OCI-LY1 (cell line): ENCODE measurements around the gene PROSER1.

Experiments
- H2AFZ ChIP-seq: fragments of 200-600 bp; sonication (generic), shearing (Covaris generic); 2 replicates; pipeline ENCODE4 v1.6.0; 2014; ENCODE audit warnings: antibody characterized with exemption, mild to moderate bottlenecking, low read length
- H3F3A ChIP-seq: fragments of 200-600 bp; sonication (generic), shearing (Covaris generic); 2 replicates; pipeline ENCODE4 v1.6.0; 2014; ENCODE audit warnings: mild to moderate bottlenecking, antibody characterized with exemption, low read length, moderate library complexity; ENCODE audit not compliant: insufficient read depth
- H3K27ac ChIP-seq: fragments of 200-600 bp; sonication (generic); 2 replicates; pipeline ENCODE4 v1.5.1; 2014; ENCODE audit warnings: low read length, mixed run types, mild to moderate bottlenecking, low read depth; ENCODE audit not compliant: poor library complexity, severe bottlenecking
- H3K27me3 ChIP-seq: fragments of 200-600 bp; sonication (generic); 2 replicates; pipeline ENCODE4 v1.6.0; 2014; ENCODE audit warnings: antibody characterized with exemption, mild to moderate bottlenecking, low read length, moderate library complexity; ENCODE audit not compliant: insufficient read depth
- H3K36me3 ChIP-seq: fragments of 200-600 bp; sonication (generic); 2 replicates; pipeline ENCODE4 v1.6.1; 2014; ENCODE audit warnings: mild to moderate bottlenecking, antibody characterized with exemption, low read length, moderate library complexity, mixed read lengths; ENCODE audit not compliant: insufficient read depth
- H3K4me1 ChIP-seq: fragments of 200-600 bp; sonication (generic); 2 replicates; pipeline ENCODE4 v1.5.1; 2014; ENCODE audit warnings: mild to moderate bottlenecking, low read length, moderate library complexity; ENCODE audit not compliant: insufficient read depth, severe bottlenecking
- H3K4me2 ChIP-seq: fragments of 200-600 bp; sonication (generic), shearing (Covaris generic); 2 replicates; pipeline ENCODE4 v1.6.1; 2014; ENCODE audit warnings: low read length
- H3K4me3 ChIP-seq: fragments of 200-600 bp; sonication (generic); 2 replicates; pipeline ENCODE4 v1.5.1; 2014; ENCODE audit warnings: low read length, low read depth, mild to moderate bottlenecking, mixed read lengths; ENCODE audit not compliant: poor library complexity, severe bottlenecking
- H3K79me2 ChIP-seq: fragments of 200-600 bp; shearing (Covaris generic); 2 replicates; pipeline ENCODE4 v1.6.1; 2016; ENCODE audit warnings: mixed run types, low read length, mixed read lengths; ENCODE audit not compliant: insufficient read depth
- H3K9ac ChIP-seq: fragments of 200-600 bp; sonication (generic), shearing (Covaris generic); 2 replicates; pipeline ENCODE4 v1.6.1; 2014; ENCODE audit warnings: mild to moderate bottlenecking, low read length, mixed read lengths
- H3K9me2 ChIP-seq: fragments of 200-600 bp; sonication (generic), shearing (Covaris generic); 2 replicates; pipeline ENCODE4 v1.6.1; 2014; ENCODE audit warnings: low read depth, mild to moderate bottlenecking, low read length, mixed read lengths
- H3K9me3 ChIP-seq: fragments of 200-600 bp; shearing (Covaris generic); 2 replicates; pipeline ENCODE4 v1.6.1; 2014; ENCODE audit warnings: low read length, mixed read lengths
- H4K20me1 ChIP-seq: fragments of 200-600 bp; sonication (generic), shearing (Covaris generic); 2 replicates; pipeline ENCODE4 v1.6.0; 2016; ENCODE audit warnings: mild to moderate bottlenecking, low read length; ENCODE audit not compliant: insufficient read depth
- CTCF ChIP-seq: fragments of 200-600 bp; sonication (generic), shearing (Covaris generic); IDR thresholded peaks from 2 replicates; pipeline ENCODE4 v1.5.1; 2017; ENCODE audit warnings: mild to moderate bottlenecking, antibody characterized with exemption, low read length, moderate library complexity, mixed read lengths
- EZH2 ChIP-seq: fragments of 200-600 bp; sonication (generic), shearing (Covaris generic); IDR thresholded peaks from 2 replicates; pipeline ENCODE4 v1.8.0; 2017; ENCODE audit warnings: borderline replicate concordance, mixed run types, mild to moderate bottlenecking, antibody characterized with exemption, low read length, moderate library complexity, mixed read lengths

PROSER1 gene

GRCh38 chr13:39047560-39047959 is 9.7 kb upstream of the PROSER1 start:
- H3F3A ChIP-seq = no peaks in the 10 kb centered on the region
- no peaks in the 10 kb centered on the region for H3K4me1 ChIP-seq
- H3K9ac ChIP-seq = no peak overlapping the region
- no peaks in the 10 kb centered on the region for H3K79me2 ChIP-seq
- H3K27me3 ChIP-seq = no peaks in the 10 kb centered on the region
- H3K9me3 ChIP-seq = no peaks in the 10 kb centered on the region
- no peak overlapping the region for H3K27ac ChIP-seq
- TF ChIP-seq EZH2 (no peak), CTCF (no peak)
- no peaks in the 10 kb centered on the region for H3K9me2 ChIP-seq
- peaks cover 3% of the 10 kb centered on the region; the same call in 1 of the 2 replicates for H3K36me3 ChIP-seq
- no peaks in the 10 kb centered on the region for H4K20me1 ChIP-seq
- H2AFZ ChIP-seq = no peak overlapping the region
- H3K4me2 ChIP-seq = no peak overlapping the region
- no peak overlapping the region for H3K4me3 ChIP-seq

- TF ChIP-seq CTCF (no peak), EZH2 (no peak)
- H3K27me3 ChIP-seq = no peaks in the 10 kb centered on the region
Observed at GRCh38 chr13:39044536-39044935, 6.6 kb upstream of the PROSER1 start.

GRCh38 chr13:39040206-39040605 is 2.3 kb upstream of the PROSER1 start:
- H3K4me2 ChIP-seq = no peak overlapping the region
- H2AFZ ChIP-seq = no peak overlapping the region
- H4K20me1 ChIP-seq = no peaks in the 10 kb centered on the region
- no peak overlapping the region for H3K9ac ChIP-seq
- H3K4me1 ChIP-seq = peaks cover 21% of the 10 kb centered on the region
- no peaks in the 10 kb centered on the region for H3F3A ChIP-seq
- no peaks in the 10 kb centered on the region for H3K9me2 ChIP-seq
- no peaks in the 10 kb centered on the region for H3K9me3 ChIP-seq
- peaks cover 3% of the 10 kb centered on the region; the same call in 1 of the 2 replicates for H3K36me3 ChIP-seq
- H3K4me3 ChIP-seq = no peak overlapping the region
- H3K79me2 ChIP-seq = peaks cover 22% of the 10 kb centered on the region
- no peak for TF ChIP-seq EZH2
- no peak for TF ChIP-seq CTCF
- H3K27ac ChIP-seq = no peak overlapping the region
- no peaks in the 10 kb centered on the region for H3K27me3 ChIP-seq

More at GRCh38 chr13:39044536-39044935, 6.6 kb upstream of the PROSER1 start:
- no peaks in the 10 kb centered on the region for H3K4me1 ChIP-seq
- no peak overlapping the region for H3K27ac ChIP-seq
- H3K9ac ChIP-seq = no peak overlapping the region
- no peak overlapping the region for H3K4me3 ChIP-seq
- H3K9me2 ChIP-seq = no peaks in the 10 kb centered on the region
- H3K9me3 ChIP-seq = no peaks in the 10 kb centered on the region
- no peaks in the 10 kb centered on the region for H3K79me2 ChIP-seq
- peaks cover 3% of the 10 kb centered on the region; the same call in 1 of the 2 replicates for H3K36me3 ChIP-seq
- no peaks in the 10 kb centered on the region for H3F3A ChIP-seq
- no peak overlapping the region for H3K4me2 ChIP-seq
- H2AFZ ChIP-seq = no peak overlapping the region
- H4K20me1 ChIP-seq = no peaks in the 10 kb centered on the region
